KOPT-K1 (cell line): ENCODE data around the gene TMEM132D.

Experiments used
- H3K27ac ChIP-seq: fragments of 200-600 bp; sonication (generic); 2 replicates; pipeline ENCODE4 v1.5.1; 2016; ENCODE audit warnings: antibody characterized with exemption, mild to moderate bottlenecking, low read depth, low read length; ENCODE audit not compliant: poor library complexity, severe bottlenecking
- H3K36me3 ChIP-seq: fragments of 200-600 bp; sonication (generic); 2 replicates; pipeline ENCODE4 v1.5.1; 2017; ENCODE audit warnings: antibody characterized with exemption, mild to moderate bottlenecking, low read length, moderate library complexity; ENCODE audit not compliant: insufficient read depth
- H3K9me3 ChIP-seq: fragments of 200-600 bp; sonication (generic); 2 replicates; pipeline ENCODE4 v1.5.1; 2017; ENCODE audit warnings: antibody characterized with exemption, low read length, mild to moderate bottlenecking; ENCODE audit not compliant: insufficient read depth, poor library complexity, severe bottlenecking

Gene TMEM132D

DNA sequence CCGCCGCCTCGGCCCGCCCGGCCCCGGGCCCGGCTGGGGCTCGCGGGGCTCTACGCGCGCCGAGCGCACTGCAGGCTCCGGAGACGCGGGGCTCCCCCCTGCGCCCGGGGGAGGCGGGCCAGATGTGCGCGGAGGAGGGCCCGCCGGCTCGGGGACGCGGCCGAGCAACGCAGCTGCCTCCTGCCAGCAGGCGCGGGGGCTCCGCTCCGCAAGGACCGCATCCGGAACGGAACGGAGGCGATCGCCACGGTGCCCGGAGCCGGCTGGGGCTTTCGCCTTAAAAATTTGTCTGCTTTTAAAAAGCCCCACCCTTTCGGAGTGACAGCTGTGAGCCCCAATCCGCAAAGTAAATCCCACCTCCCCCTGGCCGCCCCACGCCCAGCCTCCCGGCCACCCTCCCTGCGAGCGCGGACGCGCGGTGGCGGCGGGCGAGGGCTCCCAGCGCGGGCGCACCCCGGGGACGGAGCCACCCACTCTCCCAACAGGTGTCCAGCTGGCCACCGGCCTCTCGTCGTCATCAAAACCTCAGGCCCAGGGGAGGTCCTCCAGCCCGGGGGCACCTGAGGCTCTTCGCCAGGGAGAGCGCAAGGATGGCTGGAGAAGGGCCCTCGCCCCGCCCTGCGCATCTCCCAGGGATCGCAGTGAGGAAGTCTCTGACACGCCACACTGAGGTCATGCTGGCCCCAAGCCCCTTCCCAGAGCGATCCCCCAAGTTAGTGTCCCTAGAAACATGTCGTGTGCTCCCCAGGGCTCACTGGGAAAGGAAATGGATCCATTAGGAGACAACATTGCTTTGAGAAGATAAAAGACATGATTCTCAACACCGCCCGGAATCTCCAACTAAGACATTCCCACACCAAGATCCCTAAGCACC is at the start of gene TMEM132D:
Gene TMEM132D, minus strand, starts transcription at position 70 of the 874 bp plus-strand sequence.
- Histone ChIP-seq H3K36me3 (no peaks in the 10 kb centered on the region), H3K9me3 (no peaks in the 10 kb centered on the region), H3K27ac (peak within 1 kb of the TSS; percentile 28)

DNA sequence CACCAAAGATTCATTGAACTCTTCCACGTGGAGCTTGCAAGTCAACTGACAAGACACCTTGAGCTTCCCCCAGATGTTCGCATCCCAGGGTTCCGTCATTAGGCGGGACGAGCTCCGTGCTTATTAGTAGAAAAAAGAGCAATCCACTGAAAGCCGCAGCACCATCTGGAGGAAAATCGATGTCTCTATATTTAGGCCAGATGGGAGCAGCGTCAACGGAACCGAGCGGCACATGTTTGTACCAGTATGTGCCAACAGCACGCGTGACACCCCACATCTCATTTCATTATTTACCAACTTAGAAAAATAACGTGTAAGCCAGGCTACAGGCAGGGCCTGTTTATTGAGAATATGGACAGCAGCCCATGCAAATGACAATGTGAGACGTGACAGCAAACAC is 45.8 kb upstream of the TMEM132D start:
- H3K9me3 ChIP-seq, result no peaks in the 10 kb centered on the region
- H3K36me3 ChIP-seq, result no peaks in the 10 kb centered on the region
- H3K27ac ChIP-seq, result no peak overlapping the region

DNA sequence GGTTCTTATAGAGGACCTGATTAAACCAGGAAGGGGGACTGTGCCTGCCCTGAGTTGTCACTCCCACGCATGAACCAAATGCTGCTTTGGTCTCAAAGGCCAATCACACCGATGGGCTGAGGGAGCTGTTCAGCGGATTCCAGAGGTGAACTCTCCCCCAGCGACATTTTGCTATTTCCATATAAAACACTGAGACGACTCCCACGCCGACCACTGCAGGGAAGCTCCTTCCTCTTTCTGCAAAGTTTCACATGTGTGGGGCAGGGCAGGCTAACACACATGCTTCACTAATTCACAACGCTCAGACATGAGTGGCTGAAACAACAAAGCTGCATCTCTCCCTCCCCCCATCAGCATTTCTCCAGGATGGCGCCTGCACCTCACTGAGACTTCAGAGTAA is 37.8 kb upstream of the TMEM132D start:
- Histone ChIP-seq H3K36me3 (no peaks in the 10 kb centered on the region), H3K9me3 (peaks cover 6% of the 10 kb centered on the region), H3K27ac (no peak overlapping the region)

DNA sequence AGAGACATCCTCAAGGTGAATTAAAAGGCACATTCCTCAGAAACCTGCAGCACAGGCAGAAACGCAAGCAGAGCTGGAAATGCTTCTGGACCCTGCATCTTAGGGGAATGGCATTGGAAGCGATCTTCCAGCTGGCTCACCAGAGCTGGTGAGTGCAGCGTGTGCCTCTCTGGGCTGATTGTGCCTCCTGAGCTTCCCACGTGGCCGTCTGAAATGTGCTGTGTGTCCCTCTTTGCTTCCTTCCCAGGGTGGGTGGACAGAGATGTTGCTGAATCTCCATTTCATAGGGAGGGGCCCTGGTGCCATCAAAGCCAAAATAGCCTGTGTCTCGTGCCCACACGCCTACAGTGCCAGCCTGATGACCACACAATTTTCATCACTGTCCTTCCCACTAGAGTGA is 34.3 kb upstream of the TMEM132D start:
- Histone ChIP-seq H3K36me3 (no peaks in the 10 kb centered on the region), H3K27ac (no peak overlapping the region), H3K9me3 (peaks cover 22% of the 10 kb centered on the region)

DNA sequence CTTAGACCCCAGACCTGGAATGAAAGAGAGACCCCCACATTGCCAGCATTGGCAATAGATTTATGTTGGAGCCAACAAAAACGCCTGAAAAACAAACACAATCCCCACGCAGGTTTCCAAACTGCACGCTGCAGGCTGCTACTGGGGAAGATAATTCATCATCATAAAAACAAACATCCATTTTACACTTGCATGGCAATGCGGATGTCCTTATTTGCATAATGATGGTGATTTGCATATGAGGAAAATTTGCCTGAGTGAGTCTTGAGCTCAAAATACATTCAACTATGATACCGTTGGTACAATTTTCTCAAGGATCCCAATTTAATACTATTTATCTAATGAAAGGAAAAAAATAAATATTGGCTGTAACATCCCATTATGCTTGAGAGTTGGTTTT is 33.6 kb upstream of the TMEM132D start:
- H3K27ac ChIP-seq, result no peak overlapping the region
- H3K9me3 ChIP-seq, result peaks cover 22% of the 10 kb centered on the region
- no peaks in the 10 kb centered on the region for H3K36me3 ChIP-seq

DNA sequence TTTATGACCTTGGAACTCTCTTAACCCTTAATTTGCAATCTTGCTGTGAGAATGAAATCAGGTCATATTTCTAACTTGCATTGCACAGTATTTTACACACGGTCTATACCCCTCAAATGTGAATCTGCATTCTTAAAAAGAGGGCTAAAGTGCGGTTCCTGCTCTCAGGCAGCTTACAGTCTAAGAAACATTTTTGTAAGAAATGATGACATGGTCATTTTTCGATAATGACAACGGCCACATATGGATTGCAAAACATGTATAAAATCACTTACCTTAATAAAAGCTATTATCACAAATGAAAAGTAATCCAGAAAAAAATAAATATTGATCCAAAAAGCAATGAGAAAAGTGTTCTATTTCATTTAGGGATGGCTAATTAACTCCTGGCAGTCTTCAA is 24.8 kb upstream of the TMEM132D start:
- peaks cover 2% of the 10 kb centered on the region for H3K9me3 ChIP-seq
- no peak overlapping the region for H3K27ac ChIP-seq
- H3K36me3 ChIP-seq, result no peaks in the 10 kb centered on the region

DNA sequence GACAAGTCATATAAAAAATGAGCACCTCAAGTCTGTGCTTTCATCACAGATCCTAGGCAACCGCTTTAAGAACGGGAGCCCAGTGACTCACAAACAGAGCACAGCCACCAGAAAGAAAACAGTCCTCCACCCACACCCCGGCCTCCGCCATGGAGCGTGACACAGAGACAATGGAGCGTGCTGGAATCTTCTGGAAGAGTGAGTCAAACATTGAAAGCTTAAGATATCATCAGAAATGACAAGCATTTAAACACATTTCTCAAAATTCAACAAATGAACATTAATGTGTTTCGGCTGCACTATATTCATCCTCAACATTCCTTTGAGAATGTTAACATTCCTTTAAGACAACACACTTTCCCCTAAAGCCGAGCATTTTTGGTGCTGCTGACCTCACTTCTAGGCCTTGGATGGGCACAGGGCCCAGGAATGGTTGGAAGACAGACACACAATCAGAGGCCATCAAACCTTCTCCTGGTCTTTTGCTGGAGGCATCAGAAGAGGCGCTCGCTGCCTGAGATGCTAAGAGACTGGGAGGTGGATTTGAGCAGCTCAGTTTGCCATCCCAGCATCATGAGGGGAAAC is 23.6 kb upstream of the TMEM132D start:
- Histone ChIP-seq H3K9me3 (no peaks in the 10 kb centered on the region), H3K36me3 (no peaks in the 10 kb centered on the region), H3K27ac (no peak overlapping the region)

DNA sequence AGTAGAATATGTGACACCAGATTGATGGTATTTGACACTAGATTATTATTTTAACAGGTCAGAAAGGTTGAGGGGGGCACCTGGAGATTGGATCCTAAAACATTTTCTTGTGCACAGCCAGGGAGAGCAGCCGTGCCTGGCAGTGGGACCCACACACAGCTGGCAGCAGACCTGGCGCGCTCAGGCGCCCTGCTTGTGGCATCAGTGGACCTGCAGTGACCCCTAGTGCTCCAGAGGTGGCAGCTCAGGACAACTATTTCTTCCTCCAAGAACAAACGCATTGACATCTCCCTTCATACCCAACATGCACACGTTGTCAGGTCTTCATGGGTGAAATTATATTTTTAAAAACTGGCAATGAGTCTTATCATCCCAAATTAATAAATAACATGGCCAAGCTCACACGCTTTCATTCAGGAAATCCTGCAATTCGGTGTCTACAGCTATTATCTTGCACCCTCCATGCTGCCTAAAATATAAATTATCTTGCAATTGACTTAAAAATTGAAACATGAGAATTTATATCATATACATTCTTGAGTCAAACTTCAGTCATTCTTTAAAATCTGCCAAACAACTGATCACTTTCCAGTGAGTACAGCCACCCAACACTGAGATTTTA is 7.7 kb upstream of the TMEM132D start:
- no peaks in the 10 kb centered on the region for H3K36me3 ChIP-seq

DNA sequence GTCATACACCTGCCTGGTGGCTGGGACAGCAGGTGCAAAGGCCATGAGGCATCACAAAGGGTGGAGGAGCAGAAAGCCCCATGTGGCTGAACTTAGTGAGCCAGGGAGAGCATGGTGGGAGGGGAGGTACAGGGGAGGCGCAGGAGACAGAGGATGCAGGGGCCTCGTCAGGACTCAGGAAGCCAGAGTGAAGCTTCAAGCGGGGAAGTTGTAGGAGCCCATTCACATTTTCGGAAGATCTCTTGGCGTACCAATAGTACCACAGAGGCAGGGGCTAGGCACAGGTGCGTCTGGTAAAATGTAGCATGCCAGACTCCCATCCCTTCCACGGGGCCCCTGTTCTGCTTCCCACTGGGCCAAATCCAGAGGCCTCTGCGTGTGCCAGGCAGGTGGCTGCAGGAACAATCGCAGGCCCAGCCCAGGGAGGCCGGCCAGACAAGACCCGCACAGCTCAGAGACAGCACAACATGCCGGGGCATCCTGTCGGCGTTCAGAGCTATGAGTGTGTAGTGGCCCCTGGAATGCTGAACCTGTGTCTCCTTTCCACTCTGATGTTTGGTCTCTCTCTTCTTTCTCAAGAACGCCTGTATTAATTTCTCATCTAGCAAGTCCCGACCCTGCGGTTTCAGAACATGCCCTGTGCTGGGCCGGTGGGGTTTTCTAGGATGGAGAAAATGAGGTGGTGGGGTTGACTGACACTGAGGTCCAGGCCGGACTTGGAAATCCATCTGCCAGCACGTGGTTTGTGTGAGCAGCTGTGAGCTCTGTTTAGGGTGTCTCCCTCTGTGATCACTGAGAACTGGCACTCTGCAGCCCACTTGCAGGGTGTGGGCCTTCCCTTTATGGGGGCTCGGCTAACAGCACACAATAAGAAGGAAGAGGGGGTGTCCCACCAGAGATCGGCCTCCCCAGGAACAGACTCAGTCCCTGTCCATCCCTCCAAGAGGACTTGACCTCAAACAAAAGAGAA is 5.5 kb upstream of the TMEM132D start:
- Histone ChIP-seq H3K36me3 (no peaks in the 10 kb centered on the region), H3K27ac (no peak overlapping the region), H3K9me3 (no peaks in the 10 kb centered on the region)

More for the DNA sequence above, 7.7 kb upstream of the TMEM132D start:
- H3K27ac ChIP-seq, result no peak overlapping the region
- H3K9me3 ChIP-seq, result no peaks in the 10 kb centered on the region

DNA sequence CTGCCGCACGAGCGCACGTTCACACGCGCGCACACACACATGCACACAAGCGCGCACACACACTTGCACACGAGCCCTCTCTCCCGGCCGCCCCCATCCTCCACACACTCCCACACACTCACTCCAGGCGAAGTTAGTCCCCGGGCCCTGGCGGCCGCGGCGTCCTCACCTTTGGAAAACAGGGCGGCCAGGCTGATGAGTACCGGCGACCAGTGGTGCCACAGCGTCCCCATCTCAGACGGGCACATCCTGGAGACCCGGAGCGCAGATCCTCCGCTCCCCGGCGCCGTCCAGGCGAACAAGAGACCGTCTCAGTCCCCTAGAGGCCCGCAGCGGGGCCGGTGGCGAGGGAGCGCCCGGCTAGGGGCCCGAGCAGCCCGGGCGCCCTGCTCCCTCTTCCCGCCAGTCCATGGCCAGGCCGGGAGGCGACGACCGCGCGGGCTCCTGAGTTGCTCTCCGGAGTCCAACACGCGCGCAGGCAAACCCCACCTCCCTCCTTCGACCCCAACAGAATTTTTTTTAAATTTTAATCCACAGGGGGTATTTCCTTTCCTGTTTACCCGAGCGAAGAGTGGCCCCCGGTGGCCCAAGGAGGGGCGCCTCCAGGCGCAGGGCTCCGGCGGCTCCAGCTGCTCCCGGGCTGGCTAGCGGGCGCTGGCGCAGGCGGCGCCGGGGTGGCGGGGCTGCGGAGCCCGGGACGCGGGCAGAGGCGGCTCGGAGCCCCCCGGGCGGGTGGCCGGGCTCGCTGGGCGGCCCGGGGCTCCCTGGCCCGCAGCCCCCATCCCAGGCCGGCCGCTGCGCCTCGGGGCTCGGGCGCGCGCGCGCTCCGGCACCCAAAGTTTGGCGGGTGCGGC is 506 bp downstream of the TMEM132D start:
- H3K9me3 ChIP-seq, result no peaks in the 10 kb centered on the region
- peak overlapping the region; percentile 28 for H3K27ac ChIP-seq
- no peaks in the 10 kb centered on the region for H3K36me3 ChIP-seq

DNA sequence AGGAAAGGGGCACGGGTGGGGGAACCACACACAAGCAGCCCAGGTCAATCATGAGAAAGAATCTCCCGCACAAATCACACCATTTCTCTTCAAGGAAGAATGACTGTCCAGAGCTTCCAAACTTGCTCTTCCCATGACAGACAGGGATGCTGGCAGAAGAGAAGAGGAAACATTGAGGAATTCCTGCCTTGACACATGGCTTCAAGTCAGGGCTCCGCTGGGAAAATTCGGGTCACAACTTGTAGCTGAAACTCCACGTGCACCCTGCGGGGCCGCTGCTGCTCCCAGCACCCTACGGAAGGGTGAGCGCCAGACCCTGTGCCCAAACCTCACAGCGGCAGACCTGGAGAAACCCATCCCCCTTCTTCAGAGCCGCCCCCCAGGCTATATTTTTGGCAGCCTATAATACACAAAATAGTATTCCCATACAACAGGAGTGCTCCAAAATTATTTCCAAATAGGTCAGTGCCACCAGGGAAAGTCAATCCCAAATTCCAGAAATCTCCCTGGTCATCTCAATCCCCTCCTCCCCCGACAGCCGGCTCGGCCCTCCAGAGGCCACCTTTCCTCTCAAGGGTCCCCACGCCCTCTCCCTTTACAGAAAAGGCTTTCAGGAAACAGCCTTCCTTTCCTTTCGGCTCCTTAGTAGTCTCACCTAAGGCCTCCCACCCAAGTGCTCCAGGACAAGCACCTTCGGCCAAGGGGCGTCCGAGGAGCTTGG is 1.3 kb downstream of the TMEM132D start:
- H3K27ac ChIP-seq, result peak overlapping the region; percentile 28
- no peaks in the 10 kb centered on the region for H3K9me3 ChIP-seq
- no peaks in the 10 kb centered on the region for H3K36me3 ChIP-seq

DNA sequence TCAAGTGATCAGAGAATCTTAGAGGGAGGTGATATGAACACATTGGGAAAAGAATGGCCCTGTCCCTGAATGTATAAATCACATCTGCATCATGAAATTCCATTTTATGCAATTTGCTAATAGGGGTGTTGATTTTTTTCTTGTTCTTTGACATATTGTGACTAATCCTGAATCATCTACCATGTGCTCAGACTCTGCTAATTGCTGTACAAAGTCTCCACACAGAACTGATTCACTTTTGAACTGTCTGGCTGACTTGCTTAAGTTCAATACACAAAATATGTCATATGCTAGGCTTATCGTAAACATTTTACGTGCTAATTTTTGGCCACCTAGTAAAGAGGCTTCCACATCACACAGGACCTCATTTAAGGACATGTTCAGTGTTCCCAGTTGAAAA is 2.6 kb downstream of the TMEM132D start:
- Histone ChIP-seq H3K36me3 (no peaks in the 10 kb centered on the region), H3K9me3 (no peaks in the 10 kb centered on the region), H3K27ac (no peak overlapping the region)

DNA sequence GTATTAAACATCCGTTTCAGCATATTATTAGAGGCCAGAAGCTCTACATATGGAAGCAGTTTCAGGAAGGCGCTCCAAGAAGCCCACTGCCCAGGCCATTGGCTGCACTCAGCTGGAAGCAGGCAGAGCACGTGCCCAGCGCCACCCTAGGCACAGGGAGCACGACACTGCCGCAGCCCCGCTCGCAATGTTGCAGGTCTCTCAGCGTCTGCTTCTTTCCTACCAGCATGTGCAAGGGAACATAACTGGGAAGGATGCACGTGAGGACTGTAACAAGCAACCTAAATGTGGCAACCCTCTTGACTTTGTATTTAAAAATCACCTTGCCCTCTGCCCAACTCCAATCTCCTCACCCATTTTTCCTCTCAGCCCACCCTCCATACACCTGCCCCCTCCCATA is 3.5 kb downstream of the TMEM132D start:
- Histone ChIP-seq H3K36me3 (no peaks in the 10 kb centered on the region), H3K9me3 (no peaks in the 10 kb centered on the region), H3K27ac (no peak overlapping the region)
